SU-DHL-6 (cell line): ENCODE data around the gene DHX58.
"Not testable (repeated sequence)": the region's sequence is repeated elsewhere in the genome, so short reads cannot be mapped to it uniquely, and the experiment has no call there.

Experiments
- H2AFZ ChIP-seq: fragments of 200-600 bp; sonication (generic); 2 replicates; pipeline ENCODE4 v1.6.1; 2014; ENCODE audit warnings: low read depth, mild to moderate bottlenecking, moderate library complexity, mixed read lengths, antibody characterized with exemption, low read length; ENCODE audit not compliant: severe bottlenecking
- H3F3A ChIP-seq: fragments of 200-600 bp; shearing (Covaris generic); 2 replicates; pipeline ENCODE4 v1.6.0; 2016; ENCODE audit warnings: antibody characterized with exemption, mild to moderate bottlenecking; ENCODE audit not compliant: insufficient read depth
- H3K27ac ChIP-seq: fragments of 200-600 bp; sonication (generic); 2 replicates; pipeline ENCODE4 v1.5.1; 2016; ENCODE audit warnings: low read depth, mild to moderate bottlenecking, low read length, moderate library complexity, mixed read lengths
- H3K27me3 ChIP-seq: fragments of 200-600 bp; sonication (generic), shearing (Covaris generic); 2 replicates; pipeline ENCODE4 v1.6.0; 2014; ENCODE audit warnings: mild to moderate bottlenecking, low read length
- H3K36me3 ChIP-seq: fragments of 200-600 bp; sonication (generic); 2 replicates; pipeline ENCODE4 v1.6.1; 2014; ENCODE audit warnings: mild to moderate bottlenecking, low read length, mixed read lengths
- H3K4me2 ChIP-seq: fragments of 300-600, 200-600 bp; shearing (Covaris generic), sonication (generic); 2 replicates; pipeline ENCODE4 v1.6.0; 2014; ENCODE audit warnings: low read length, low read depth, mild to moderate bottlenecking; ENCODE audit not compliant: poor library complexity, severe bottlenecking
- H3K4me3 ChIP-seq: fragments of 200-600 bp; sonication (generic); 2 replicates; pipeline ENCODE4 v1.5.1; 2014; ENCODE audit warnings: antibody characterized with exemption, low read length, mild to moderate bottlenecking, mixed read lengths; ENCODE audit not compliant: insufficient read depth, poor library complexity, severe bottlenecking
- H3K79me2 ChIP-seq: fragments of 200-600 bp; sonication (generic); 2 replicates; pipeline ENCODE4 v1.6.1; 2014; ENCODE audit warnings: mild to moderate bottlenecking, low read length, moderate library complexity; ENCODE audit not compliant: insufficient read depth
- H3K9ac ChIP-seq: fragments of 200-600 bp; sonication (generic); 2 replicates; pipeline ENCODE4 v1.7.0; 2014; ENCODE audit warnings: mild to moderate bottlenecking, low read length
- H3K9me2 ChIP-seq: fragments of 200-600 bp; sonication (generic); replicated peaks from 2 replicates; pipeline ENCODE4 v1.6.1; 2014; ENCODE audit warnings: low read length; ENCODE audit not compliant: insufficient read depth
- H3K9me3 ChIP-seq: fragments of 200-600 bp; sonication (generic); 2 replicates; pipeline ENCODE4 v1.6.1; 2014; ENCODE audit warnings: low read length, mixed read lengths; ENCODE audit not compliant: insufficient read depth
- H4K20me1 ChIP-seq: fragments of 200-600 bp; sonication (generic); 2 replicates; pipeline ENCODE4 v1.6.1; 2014; ENCODE audit warnings: low read depth, mild to moderate bottlenecking, antibody characterized with exemption, low read length, moderate library complexity, mixed read lengths
- CTCF ChIP-seq: fragments of 200-600 bp; sonication (generic); IDR thresholded peaks from one replicate; pipeline ENCODE4 v1.5.1; 2017; ENCODE audit warnings: antibody characterized with exemption, mild to moderate bottlenecking, low read length, moderate library complexity; ENCODE audit not compliant: insufficient read depth, poor library complexity, severe bottlenecking
- EZH2phosphoT487 ChIP-seq: fragments of 200-600 bp; sonication (generic), shearing (Covaris generic); conservative IDR thresholded peaks from 2 replicates; pipeline ENCODE4 v1.6.1; 2018; ENCODE audit warnings: mild to moderate bottlenecking, antibody characterized with exemption, low read length, moderate library complexity, mixed read lengths

The DHX58 gene

DNA sequence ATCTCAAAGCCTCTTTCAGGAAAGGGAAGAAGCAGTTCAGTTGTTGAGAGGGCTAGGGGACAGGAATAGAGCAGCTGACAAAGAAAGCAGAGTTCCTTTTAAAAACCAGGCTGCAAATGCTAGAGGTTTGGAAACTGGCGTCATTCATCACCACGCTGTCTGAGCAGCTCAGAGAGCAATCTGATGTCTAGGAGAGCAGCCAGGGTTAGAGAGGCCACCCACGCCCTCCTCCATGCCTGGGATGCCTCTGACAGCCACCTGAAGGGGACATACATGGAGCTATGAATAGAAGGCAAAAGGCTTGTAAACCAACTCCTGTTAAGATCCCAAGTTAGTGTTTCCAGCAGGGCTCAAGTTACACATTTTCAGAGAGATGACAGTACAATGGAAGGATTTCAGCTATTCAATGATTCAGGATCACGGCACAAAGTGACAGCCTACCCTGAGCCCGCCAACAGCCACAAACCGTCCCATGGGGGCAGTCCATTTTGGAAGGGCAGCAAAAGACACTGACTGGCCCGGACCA, 29.9 kb upstream of the DHX58 start:
- no peak overlapping the region for H3K4me2 ChIP-seq

DNA sequence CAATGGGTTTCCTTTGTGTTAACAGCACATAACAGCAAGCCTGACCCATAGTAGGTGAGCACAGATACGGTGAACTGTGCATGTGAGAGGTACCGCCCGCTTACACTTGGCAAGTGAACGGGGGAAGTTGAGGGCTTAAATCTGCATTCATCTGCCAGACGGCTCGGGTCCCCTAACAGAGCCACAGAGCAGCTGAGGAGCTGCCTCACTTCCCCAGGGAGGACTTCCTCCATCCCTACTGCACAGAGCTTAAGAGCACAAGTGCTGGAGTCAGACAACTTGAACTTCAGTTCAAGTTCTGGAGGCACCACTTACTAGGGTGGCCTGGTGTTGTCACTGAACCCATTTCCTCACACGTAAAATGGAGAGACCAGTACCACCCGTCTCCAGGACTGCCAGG, 28.9 kb upstream of the DHX58 start:
- TF ChIP-seq CTCF (no peak), EZH2phosphoT487 (no peak)
- peaks cover 82% of the 10 kb centered on the region for H3K79me2 ChIP-seq
- no peak overlapping the region for H3K9ac ChIP-seq
- H4K20me1 ChIP-seq, result no peaks in the 10 kb centered on the region; the same call in 1 of the 2 replicates
- H2AFZ ChIP-seq, result no peak overlapping the region
- H3K27me3 ChIP-seq, result no peaks in the 10 kb centered on the region
- no peaks in the 10 kb centered on the region for H3K9me3 ChIP-seq
- H3K9me2 ChIP-seq, result no peaks in the 10 kb centered on the region
- H3K4me2 ChIP-seq, result no peak overlapping the region
- H3F3A ChIP-seq, result no peaks in the 10 kb centered on the region
- H3K4me3 ChIP-seq, result no peak overlapping the region
- H3K36me3 ChIP-seq, result peaks cover 3% of the 10 kb centered on the region; the same call in 1 of the 2 replicates
- no peak overlapping the region for H3K27ac ChIP-seq

More for the DNA sequence above, 29.9 kb upstream of the DHX58 start:
- peaks cover 3% of the 10 kb centered on the region; the same call in 1 of the 2 replicates for H3K36me3 ChIP-seq
- H3K27me3 ChIP-seq, result no peaks in the 10 kb centered on the region
- no peak overlapping the region for H2AFZ ChIP-seq
- H3K9ac ChIP-seq, result no peak overlapping the region
- H3K4me3 ChIP-seq, result no peak overlapping the region
- H3K27ac ChIP-seq, result no peak overlapping the region
- no peaks in the 10 kb centered on the region for H3K9me3 ChIP-seq
- peaks cover 77% of the 10 kb centered on the region for H3K79me2 ChIP-seq
- no peak for TF ChIP-seq CTCF
- H3K9me2 ChIP-seq, result no peaks in the 10 kb centered on the region
- H4K20me1 ChIP-seq, result no peaks in the 10 kb centered on the region; the same call in 1 of the 2 replicates
- no peaks in the 10 kb centered on the region for H3F3A ChIP-seq

- H3K9ac ChIP-seq, H3K27me3 ChIP-seq, H3K36me3 ChIP-seq, H3K4me3 ChIP-seq, H2AFZ ChIP-seq, H3K9me2 ChIP-seq, H4K20me1 ChIP-seq, H3F3A ChIP-seq, H3K4me2 ChIP-seq, H3K9me3 ChIP-seq, H3K27ac ChIP-seq: not testable (repeated sequence)
- peaks cover 82% of the 10 kb centered on the region for H3K79me2 ChIP-seq
Observed at GRCh38 chr17:42140690-42141089, 28.2 kb upstream of the DHX58 start.

GRCh38 chr17:42138749-42139492, 26.4 kb upstream of the DHX58 start:
- H3K27ac ChIP-seq, result no peak overlapping the region
- no peak overlapping the region for H3K9ac ChIP-seq
- no peak overlapping the region for H2AFZ ChIP-seq

More at GRCh38 chr17:42138749-42139492, 26.4 kb upstream of the DHX58 start:
- Histone ChIP-seq H3K4me3 (no peak overlapping the region), H3K9me2 (no peaks in the 10 kb centered on the region), H3F3A (peaks cover 7% of the 10 kb centered on the region), H3K4me2 (no peak overlapping the region), H3K36me3 (no peaks in the 10 kb centered on the region), H3K27me3 (no peaks in the 10 kb centered on the region), H3K79me2 (peaks cover 82% of the 10 kb centered on the region), H4K20me1 (peaks cover 2% of the 10 kb centered on the region; the same call in 1 of the 2 replicates), H3K9me3 (no peaks in the 10 kb centered on the region)
- TF ChIP-seq CTCF (no peak), EZH2phosphoT487 (no peak)
